OCI-LY1 (cell line): ENCODE results near the gene KCNMB2.

Experiments
- H2AFZ ChIP-seq: fragments of 200-600 bp; sonication (generic), shearing (Covaris generic); 2 replicates; pipeline ENCODE4 v1.6.0; 2014; ENCODE audit warnings: antibody characterized with exemption, mild to moderate bottlenecking, low read length
- H3F3A ChIP-seq: fragments of 200-600 bp; sonication (generic), shearing (Covaris generic); 2 replicates; pipeline ENCODE4 v1.6.0; 2014; ENCODE audit warnings: mild to moderate bottlenecking, antibody characterized with exemption, low read length, moderate library complexity; ENCODE audit not compliant: insufficient read depth
- H3K27ac ChIP-seq: fragments of 200-600 bp; sonication (generic); 2 replicates; pipeline ENCODE4 v1.5.1; 2014; ENCODE audit warnings: low read length, mixed run types, mild to moderate bottlenecking, low read depth; ENCODE audit not compliant: poor library complexity, severe bottlenecking
- H3K27me3 ChIP-seq: fragments of 200-600 bp; sonication (generic); 2 replicates; pipeline ENCODE4 v1.6.0; 2014; ENCODE audit warnings: antibody characterized with exemption, mild to moderate bottlenecking, low read length, moderate library complexity; ENCODE audit not compliant: insufficient read depth
- H3K36me3 ChIP-seq: fragments of 200-600 bp; sonication (generic); 2 replicates; pipeline ENCODE4 v1.6.1; 2014; ENCODE audit warnings: mild to moderate bottlenecking, antibody characterized with exemption, low read length, moderate library complexity, mixed read lengths; ENCODE audit not compliant: insufficient read depth
- H3K4me1 ChIP-seq: fragments of 200-600 bp; sonication (generic); 2 replicates; pipeline ENCODE4 v1.5.1; 2014; ENCODE audit warnings: mild to moderate bottlenecking, low read length, moderate library complexity; ENCODE audit not compliant: insufficient read depth, severe bottlenecking
- H3K4me2 ChIP-seq: fragments of 200-600 bp; sonication (generic), shearing (Covaris generic); 2 replicates; pipeline ENCODE4 v1.6.1; 2014; ENCODE audit warnings: low read length
- H3K4me3 ChIP-seq: fragments of 200-600 bp; sonication (generic); 2 replicates; pipeline ENCODE4 v1.5.1; 2014; ENCODE audit warnings: low read length, low read depth, mild to moderate bottlenecking, mixed read lengths; ENCODE audit not compliant: poor library complexity, severe bottlenecking
- H3K79me2 ChIP-seq: fragments of 200-600 bp; shearing (Covaris generic); 2 replicates; pipeline ENCODE4 v1.6.1; 2016; ENCODE audit warnings: mixed run types, low read length, mixed read lengths; ENCODE audit not compliant: insufficient read depth
- H3K9ac ChIP-seq: fragments of 200-600 bp; sonication (generic), shearing (Covaris generic); 2 replicates; pipeline ENCODE4 v1.6.1; 2014; ENCODE audit warnings: mild to moderate bottlenecking, low read length, mixed read lengths
- H3K9me2 ChIP-seq: fragments of 200-600 bp; sonication (generic), shearing (Covaris generic); 2 replicates; pipeline ENCODE4 v1.6.1; 2014; ENCODE audit warnings: low read depth, mild to moderate bottlenecking, low read length, mixed read lengths
- H3K9me3 ChIP-seq: fragments of 200-600 bp; shearing (Covaris generic); 2 replicates; pipeline ENCODE4 v1.6.1; 2014; ENCODE audit warnings: low read length, mixed read lengths
- H4K20me1 ChIP-seq: fragments of 200-600 bp; sonication (generic), shearing (Covaris generic); 2 replicates; pipeline ENCODE4 v1.6.0; 2016; ENCODE audit warnings: mild to moderate bottlenecking, low read length; ENCODE audit not compliant: insufficient read depth
- EZH2 ChIP-seq: fragments of 200-600 bp; sonication (generic), shearing (Covaris generic); IDR thresholded peaks from 2 replicates; pipeline ENCODE4 v1.8.0; 2017; ENCODE audit warnings: borderline replicate concordance, mixed run types, mild to moderate bottlenecking, antibody characterized with exemption, low read length, moderate library complexity, mixed read lengths
- TF ChIP-seq, protein P1 (sequence below): fragments of 200-600 bp; sonication (generic), shearing (Covaris generic); IDR thresholded peaks from 2 replicates; pipeline ENCODE4 v1.5.1; 2017; ENCODE audit warnings: mild to moderate bottlenecking, antibody characterized with exemption, low read length, moderate library complexity, mixed read lengths

The KCNMB2 gene

DNA sequence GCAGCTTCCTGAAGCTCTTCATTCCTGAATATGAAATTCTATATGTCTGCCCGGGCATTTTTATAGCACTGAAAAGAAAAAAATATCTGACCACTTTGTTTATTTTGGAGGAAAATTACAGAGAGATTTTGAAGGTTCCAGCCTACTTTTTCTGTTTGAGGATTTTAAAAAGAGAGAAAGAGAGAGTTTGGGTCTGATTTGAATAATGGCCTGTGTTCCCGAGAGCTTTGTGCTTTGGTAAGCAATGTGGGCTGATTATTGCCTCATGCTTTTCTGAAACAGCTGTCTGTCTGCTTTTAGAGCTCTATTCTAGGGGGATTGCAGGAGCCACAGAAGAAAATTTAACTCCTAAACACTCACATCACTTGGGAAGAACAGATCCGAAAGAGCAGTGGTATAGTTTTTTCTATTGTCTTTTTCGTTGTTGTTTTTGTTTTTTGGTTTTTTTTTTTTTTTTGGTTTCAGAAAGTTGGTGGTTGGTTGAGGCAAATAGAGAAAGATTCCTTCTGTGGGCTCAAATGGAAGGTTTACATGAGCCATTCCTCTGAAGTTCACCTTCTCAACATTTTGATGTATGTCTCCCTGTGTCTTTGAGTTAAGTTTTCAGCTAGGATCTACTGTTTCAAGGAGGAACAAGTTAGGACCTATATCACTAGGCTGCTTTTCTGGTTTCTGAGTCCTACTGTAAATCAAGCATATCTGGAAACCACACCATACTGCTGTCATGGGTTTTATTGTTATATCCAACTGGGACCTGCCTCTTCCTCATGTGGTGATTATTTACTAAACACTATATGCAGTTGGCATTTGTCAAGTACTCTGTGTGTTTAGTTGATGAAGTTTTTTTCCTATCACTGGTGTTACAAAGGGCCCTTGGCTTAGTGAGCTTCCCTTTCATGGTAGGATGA lies 178.9 kb downstream of the KCNMB2 start:
- Histone ChIP-seq H2AFZ (no peak overlapping the region), H3K27ac (no peak overlapping the region), H3K9me2 (no peaks in the 10 kb centered on the region), H4K20me1 (no peaks in the 10 kb centered on the region), H3K79me2 (no peaks in the 10 kb centered on the region), H3K4me3 (no peak overlapping the region), H3K4me1 (no peaks in the 10 kb centered on the region), H3K4me2 (no peak overlapping the region), H3K9me3 (no peaks in the 10 kb centered on the region), H3F3A (no peaks in the 10 kb centered on the region), H3K27me3 (no peaks in the 10 kb centered on the region), H3K36me3 (no peaks in the 10 kb centered on the region), H3K9ac (no peak overlapping the region)
- TF ChIP-seq EZH2 = no peak
- TF ChIP-seq, protein P1, sequence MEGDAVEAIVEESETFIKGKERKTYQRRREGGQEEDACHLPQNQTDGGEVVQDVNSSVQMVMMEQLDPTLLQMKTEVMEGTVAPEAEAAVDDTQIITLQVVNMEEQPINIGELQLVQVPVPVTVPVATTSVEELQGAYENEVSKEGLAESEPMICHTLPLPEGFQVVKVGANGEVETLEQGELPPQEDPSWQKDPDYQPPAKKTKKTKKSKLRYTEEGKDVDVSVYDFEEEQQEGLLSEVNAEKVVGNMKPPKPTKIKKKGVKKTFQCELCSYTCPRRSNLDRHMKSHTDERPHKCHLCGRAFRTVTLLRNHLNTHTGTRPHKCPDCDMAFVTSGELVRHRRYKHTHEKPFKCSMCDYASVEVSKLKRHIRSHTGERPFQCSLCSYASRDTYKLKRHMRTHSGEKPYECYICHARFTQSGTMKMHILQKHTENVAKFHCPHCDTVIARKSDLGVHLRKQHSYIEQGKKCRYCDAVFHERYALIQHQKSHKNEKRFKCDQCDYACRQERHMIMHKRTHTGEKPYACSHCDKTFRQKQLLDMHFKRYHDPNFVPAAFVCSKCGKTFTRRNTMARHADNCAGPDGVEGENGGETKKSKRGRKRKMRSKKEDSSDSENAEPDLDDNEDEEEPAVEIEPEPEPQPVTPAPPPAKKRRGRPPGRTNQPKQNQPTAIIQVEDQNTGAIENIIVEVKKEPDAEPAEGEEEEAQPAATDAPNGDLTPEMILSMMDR = no peak

- Histone ChIP-seq H4K20me1 (no peaks in the 10 kb centered on the region), H3K9me3 (no peaks in the 10 kb centered on the region), H3K4me3 (no peak overlapping the region), H3K9me2 (peaks cover 3% of the 10 kb centered on the region; the same call in 1 of the 2 replicates), H2AFZ (no peak overlapping the region), H3F3A (no peaks in the 10 kb centered on the region), H3K9ac (no peak overlapping the region), H3K36me3 (no peaks in the 10 kb centered on the region), H3K27me3 (no peaks in the 10 kb centered on the region), H3K27ac (no peak overlapping the region), H3K4me2 (no peak overlapping the region), H3K79me2 (no peaks in the 10 kb centered on the region), H3K4me1 (no peaks in the 10 kb centered on the region)
- TF ChIP-seq, protein P1 = no peak
- TF ChIP-seq EZH2 = no peak
These were observed 182.9 kb downstream of the KCNMB2 start for GRCh38 chr3:178718995-178719635.

DNA sequence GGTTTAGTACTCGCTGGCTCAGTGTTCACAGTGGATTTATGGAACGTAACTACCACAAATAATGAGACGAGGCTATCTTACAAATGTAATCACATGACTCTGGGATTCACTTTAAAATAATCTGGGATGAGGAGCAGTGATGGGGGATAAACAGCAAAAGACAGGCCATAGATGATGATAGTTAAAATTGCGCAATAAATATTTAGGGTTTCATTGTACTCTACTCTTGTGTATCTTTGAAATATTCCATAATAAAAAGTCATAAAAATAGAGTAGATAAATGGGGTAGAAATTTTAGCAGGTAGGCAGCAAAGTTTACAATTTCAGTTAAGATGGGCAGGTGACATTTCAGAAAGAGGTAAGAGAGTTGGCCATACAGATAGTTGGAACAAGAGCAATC lies 196.6 kb downstream of the KCNMB2 start:
- Histone ChIP-seq H3K27me3 (no peaks in the 10 kb centered on the region), H4K20me1 (no peaks in the 10 kb centered on the region), H3K4me1 (no peaks in the 10 kb centered on the region), H3K79me2 (no peaks in the 10 kb centered on the region), H2AFZ (no peak overlapping the region), H3K9me3 (no peaks in the 10 kb centered on the region), H3F3A (no peaks in the 10 kb centered on the region), H3K9me2 (no peaks in the 10 kb centered on the region), H3K4me3 (no peak overlapping the region), H3K27ac (no peak overlapping the region), H3K4me2 (no peak overlapping the region), H3K9ac (no peak overlapping the region), H3K36me3 (no peaks in the 10 kb centered on the region)
- TF ChIP-seq, protein P1 = no peak
- no peak for TF ChIP-seq EZH2
